GM12891 (cell line): Measurements from ENCODE around the gene MIX23.

Experiments used
- POLR2A ChIP-seq: IDR thresholded peaks from 2 replicates; pipeline ENCODE4 v1.6.1; 2011; ENCODE audit warnings: low read depth, low read length, control low read depth
- POLR2AphosphoS5 ChIP-seq: IDR thresholded peaks from 2 replicates; pipeline ENCODE4 v1.6.1; 2011; ENCODE audit warnings: low read depth, low read length, control low read depth
- SPI1 ChIP-seq: IDR thresholded peaks from 2 replicates; pipeline ENCODE4 v1.6.1; 2011; ENCODE audit warnings: low read depth, low read length, control low read depth

DNA sequence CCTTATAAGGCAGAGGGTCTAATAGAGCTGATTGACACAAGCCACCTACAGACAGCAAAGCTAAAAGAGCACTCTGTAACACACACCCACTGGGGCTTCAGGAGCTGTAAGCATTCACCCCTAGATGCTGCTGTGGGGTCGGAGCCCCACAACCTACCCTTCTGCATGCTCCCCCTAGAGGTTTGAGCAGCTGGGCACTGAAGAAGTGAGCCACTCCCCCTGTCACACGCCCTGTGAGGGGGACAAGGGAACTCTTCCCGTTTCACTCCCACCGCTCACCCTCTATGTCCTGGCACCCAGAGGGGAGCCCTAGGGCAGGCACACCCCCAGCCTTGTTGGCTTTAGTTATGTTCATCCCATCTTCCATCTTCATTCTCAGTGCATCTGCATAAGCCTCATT is 67.4 kb downstream of the MIX23 start:
- TF ChIP-seq POLR2A (no peak), POLR2AphosphoS5 (no peak), SPI1 (no peak)
